SK-N-SH treated with all-trans-retinoic acid at 6 μM for 48 hours (cell line): Measurements from ENCODE around the gene GSTT2B.
"Not testable (repeated sequence)": the region's sequence is repeated elsewhere in the genome, so short reads cannot be mapped to it uniquely, and the experiment has no call there.

Experiments used
- ATAC-seq: fragments of 200-7000 bp; cut with Tn5 transposase; 3 replicates; pipeline ENCODE4 v1.9.1; 2020; ENCODE audit warnings: mild to moderate bottlenecking, moderate library complexity
- ARNTL ChIP-seq: fragments of 450-650 bp; formaldehyde crosslinking; IDR thresholded peaks from 2 replicates; pipeline ENCODE4 v1.5.0; 2020; ENCODE audit warnings: low read depth, mild to moderate bottlenecking, moderate library complexity, borderline replicate concordance
- BACH2 ChIP-seq: fragments of 250-450 bp; sonication (Bioruptor Pico); IDR thresholded peaks from 2 replicates; pipeline ENCODE4 v1.9.0; 2021; ENCODE audit warnings: mild to moderate bottlenecking, borderline replicate concordance
- CREB5 ChIP-seq: fragments of 250-450 bp; sonication (Bioruptor Pico); IDR thresholded peaks from 2 replicates; pipeline ENCODE4 v1.5.1; 2020; ENCODE audit warnings: low read depth, mild to moderate bottlenecking, moderate library complexity
- CSDC2 ChIP-seq: fragments of 250-450 bp; sonication (Bioruptor Pico); IDR thresholded peaks from 2 replicates; pipeline ENCODE4 v1.5.0; 2020; ENCODE audit warnings: mild to moderate bottlenecking, moderate library complexity
- CSRNP3 ChIP-seq: fragments of 250-450 bp; sonication (Bioruptor Pico); IDR thresholded peaks from 2 replicates; pipeline ENCODE4 v1.5.1; 2021; ENCODE audit warnings: mild to moderate bottlenecking, moderate library complexity
- ESRRG ChIP-seq: fragments of 250-450 bp; sonication (Bioruptor Pico); IDR thresholded peaks from 2 replicates; pipeline ENCODE4 v1.6.1; 2021; ENCODE audit warnings: mild to moderate bottlenecking
- ISL1 ChIP-seq: fragments of 250-450 bp; sonication (Bioruptor Pico); IDR thresholded peaks from 2 replicates; pipeline ENCODE4 v2.1.2; 2022; ENCODE audit warnings: mild to moderate bottlenecking, moderate library complexity
- OSR1 ChIP-seq: fragments of 250-450 bp; sonication (Bioruptor Pico); IDR thresholded peaks from 2 replicates; pipeline ENCODE4 v1.8.0; 2022; ENCODE audit warnings: moderate library complexity, mild to moderate bottlenecking, inconsistent platforms
- PATZ1 ChIP-seq: fragments of 250-450 bp; sonication (Bioruptor Pico); IDR thresholded peaks from 2 replicates; pipeline ENCODE4 v1.8.0; 2020; ENCODE audit warnings: mild to moderate bottlenecking, moderate library complexity, borderline replicate concordance
- PPARA ChIP-seq: fragments of 250-450 bp; sonication (Bioruptor Pico); IDR thresholded peaks from 2 replicates; pipeline ENCODE4 v1.5.0; 2020; ENCODE audit warnings: mild to moderate bottlenecking, borderline replicate concordance
- RARB ChIP-seq: fragments of 250-450 bp; sonication (Bioruptor Pico); IDR thresholded peaks from 2 replicates; pipeline ENCODE4 v1.8.0; 2021; ENCODE audit warnings: mild to moderate bottlenecking, moderate library complexity
- TOX ChIP-seq: fragments of 250-450 bp; sonication (Bioruptor Pico); IDR thresholded peaks from 2 replicates; pipeline ENCODE4 v1.8.0; 2021; ENCODE audit warnings: mild to moderate bottlenecking, moderate library complexity, borderline replicate concordance
- TSHZ2 ChIP-seq: fragments of 250-450 bp; sonication (Bioruptor Pico); IDR thresholded peaks from 2 replicates; pipeline ENCODE4 v1.5.0; 2020; ENCODE audit warnings: mild to moderate bottlenecking, moderate library complexity
- ZC3H10 ChIP-seq: fragments of 250-450 bp; sonication (Bioruptor Pico); IDR thresholded peaks from 2 replicates; pipeline ENCODE4 v1.5.1; 2021; ENCODE audit warnings: mild to moderate bottlenecking, moderate library complexity
- ZFP3 ChIP-seq: fragments of 250-450 bp; sonication (Bioruptor Pico); IDR thresholded peaks from 2 replicates; pipeline ENCODE4 v1.5.0; 2020; ENCODE audit warnings: mild to moderate bottlenecking, moderate library complexity
- ZFP30 ChIP-seq: fragments of 450-650 bp; formaldehyde crosslinking; IDR thresholded peaks from 2 replicates; pipeline ENCODE4 v1.5.0; 2022; ENCODE audit warnings: mild to moderate bottlenecking, moderate library complexity
- ZNF565 ChIP-seq: fragments of 450-650 bp; formaldehyde crosslinking; conservative IDR thresholded peaks from 2 replicates; pipeline ENCODE4 v1.5.0; 2020; ENCODE audit warnings: low read depth, mild to moderate bottlenecking, moderate library complexity
- ZNF70 ChIP-seq: fragments of 450-650 bp; formaldehyde crosslinking; IDR thresholded peaks from 2 replicates; pipeline ENCODE4 v1.5.0; 2020; ENCODE audit warnings: mild to moderate bottlenecking, moderate library complexity
- ZNF8 ChIP-seq: fragments of 450-650 bp; formaldehyde crosslinking; IDR thresholded peaks from 2 replicates; pipeline ENCODE4 v1.5.0; 2020; ENCODE audit warnings: mild to moderate bottlenecking, moderate library complexity

The GSTT2B gene

GRCh38 chr22:23984430-23984829 is 23.4 kb upstream of the GSTT2B start:
- ATAC-seq, result peak; percentile 60
- TF ChIP-seq ZNF8 (CRISPR knock-in tag), result no peak
- no peak for TF ChIP-seq ZNF565 (CRISPR knock-in tag)
- TF ChIP-seq, all 23 proteins: peak for 0

- ATAC-seq, result not testable (repeated sequence)
Observed at GRCh38 chr22:23980567-23980966, 19.6 kb upstream of the GSTT2B start.

GRCh38 chr22:23979557-23980240 is 18.7 kb upstream of the GSTT2B start, which contains the start of gene GSTT2:
TSS of gene GSTT2 (plus strand) at chr22:23980134.
- peak; percentile 96 for ATAC-seq

- ATAC-seq, result not testable (repeated sequence)
Observed at GRCh38 chr22:23977304-23977703, 16.3 kb upstream of the GSTT2B start.

GRCh38 chr22:23974836-23975352 is 13.9 kb upstream of the GSTT2B start:
- ATAC-seq, result peak; percentile 57

GRCh38 chr22:23974345-23974744 is 13.3 kb upstream of the GSTT2B start, which contains the start of gene DDT:
TSS of gene DDT (minus strand) at chr22:23974441. CDS start at chr22:23974414, 27 bp downstream.
- ATAC-seq, result peak; percentile 94

- ATAC-seq, result not testable (repeated sequence)
Observed at GRCh38 chr22:23971927-23972326, 10.9 kb upstream of the GSTT2B start.

- ATAC-seq, result no peak
- TF ChIP-seq RARB (CRISPR knock-in tag), result no peak
- TF ChIP-seq CREB5 (CRISPR knock-in tag), result no peak
- TF ChIP-seq ISL1, result no peak
- no peak for TF ChIP-seq ZFP30 (CRISPR knock-in tag)
- no peak for TF ChIP-seq ZC3H10
- TF ChIP-seq ESRRG (CRISPR knock-in tag), result no peak
- TF ChIP-seq ARNTL (CRISPR knock-in tag), result no peak
- no peak for TF ChIP-seq PATZ1 (CRISPR knock-in tag)
- TF ChIP-seq ZNF565 (CRISPR knock-in tag), result no peak
- TF ChIP-seq OSR1 (CRISPR knock-in tag), result no peak
- no peak for TF ChIP-seq TSHZ2 (CRISPR knock-in tag)
- no peak for TF ChIP-seq BACH2 (CRISPR knock-in tag)
- no peak for TF ChIP-seq ZFP3
- no peak for TF ChIP-seq PPARA (CRISPR knock-in tag)
- TF ChIP-seq CSRNP3 (CRISPR knock-in tag), result no peak
- no peak for TF ChIP-seq ZNF70
- no peak for TF ChIP-seq CSDC2
- no peak for TF ChIP-seq TOX (CRISPR knock-in tag)
Observed at GRCh38 chr22:23970816-23971486, 10.0 kb upstream of the GSTT2B start.
